GM23338 (cell line): ENCODE measurements around the gene TBX1. TPM values are rescaled to one million over a fixed set of nuclear protein-coding genes. Genes with fewer than 3 reads are reported as not detected.

Experiments
- ATAC-seq: fragments of 200-7000 bp; cut with Tn5 transposase; 3 replicates; pipeline ENCODE4 v1.9.1; 2020
- DNase-seq: peaks from one replicate; pipeline ENCODE4 v3.0.0-alpha.2; 2015; ENCODE audit warnings: low spot score
- H2AFZ ChIP-seq: fragments of 200-600 bp; sonication (generic); 2 replicates; pipeline ENCODE4 v1.8.0; 2016; ENCODE audit warnings: antibody characterized with exemption, mild to moderate bottlenecking, moderate library complexity
- H3F3A ChIP-seq: fragments of 200-600 bp; sonication (generic); replicated peaks from 2 replicates; pipeline ENCODE4 v1.8.0; 2017; ENCODE audit warnings: antibody characterized with exemption, mixed run types, low read depth
- H3K27ac ChIP-seq: fragments of 200-600 bp; sonication (generic); 2 replicates; pipeline ENCODE4 v1.6.1; 2016; ENCODE audit warnings: low read depth
- H3K27me3 ChIP-seq: fragments of 200-600 bp; sonication (generic); 2 replicates; pipeline ENCODE4 v1.8.0; 2016; ENCODE audit warnings: mild to moderate bottlenecking, mixed run types, moderate library complexity; ENCODE audit not compliant: insufficient read depth
- H3K36me3 ChIP-seq: fragments of 200-600 bp; sonication (generic); 2 replicates; pipeline ENCODE4 v1.8.0; 2016; ENCODE audit warnings: mild to moderate bottlenecking; ENCODE audit not compliant: insufficient read depth
- H3K4me1 ChIP-seq: fragments of 200-600 bp; sonication (generic); 2 replicates; pipeline ENCODE4 v1.8.0; 2016; ENCODE audit warnings: mild to moderate bottlenecking, moderate library complexity; ENCODE audit not compliant: insufficient read depth
- H3K4me2 ChIP-seq: fragments of 200-600 bp; sonication (generic); 2 replicates; pipeline ENCODE4 v1.7.1; 2017; ENCODE audit warnings: mixed run types
- H3K4me3 ChIP-seq: fragments of 200-600 bp; sonication (generic); 2 replicates; pipeline ENCODE4 v1.6.1; 2016; ENCODE audit warnings: mixed run types
- H3K79me2 ChIP-seq: fragments of 200-600 bp; sonication (generic); replicated peaks from 2 replicates; pipeline ENCODE4 v1.8.0; 2017; ENCODE audit warnings: mild to moderate bottlenecking; ENCODE audit not compliant: insufficient read depth
- H3K9me2 ChIP-seq: fragments of 200-600 bp; sonication (generic); 2 replicates; pipeline ENCODE4 v1.8.0; 2017; ENCODE audit not compliant: insufficient read depth
- H4K20me1 ChIP-seq: fragments of 200-600 bp; sonication (generic); replicated peaks from 2 replicates; pipeline ENCODE4 v1.8.0; 2017; ENCODE audit warnings: mild to moderate bottlenecking; ENCODE audit not compliant: insufficient read depth
- H3K27ac Mint-ChIP-seq: 2 replicates; pipeline ENCODE4 v1.8.0; 2020; ENCODE audit warnings: inconsistent platforms, mild to moderate bottlenecking, moderate library complexity, mixed read lengths
- H3K27me3 Mint-ChIP-seq: 3 replicates; pipeline ENCODE4 v1.8.0; 2022; ENCODE audit warnings: low read depth, mild to moderate bottlenecking, moderate library complexity, mixed read lengths, inconsistent platforms; ENCODE audit not compliant: insufficient read depth, poor library complexity
- H3K36me3 Mint-ChIP-seq: 3 replicates; pipeline ENCODE4 v1.8.0; 2021; ENCODE audit warnings: low read depth, mild to moderate bottlenecking, inconsistent platforms, moderate library complexity, mixed read lengths
- H3K4me1 Mint-ChIP-seq: 3 replicates; pipeline ENCODE4 v1.8.0; 2020; ENCODE audit warnings: mild to moderate bottlenecking, inconsistent platforms, mixed read lengths
- H3K4me3 Mint-ChIP-seq: 3 replicates; pipeline ENCODE4 v1.8.0; 2021; ENCODE audit warnings: moderate library complexity, mild to moderate bottlenecking, inconsistent platforms, mixed read lengths
- H3K9me3 Mint-ChIP-seq: 3 replicates; pipeline ENCODE4 v1.8.0; 2020; ENCODE audit warnings: moderate library complexity, mild to moderate bottlenecking, inconsistent platforms, mixed read lengths
- CREB1 ChIP-seq: fragments of 250-450 bp; sonication (Bioruptor Pico); IDR thresholded peaks from 2 replicates; pipeline ENCODE4 v1.5.0; 2020; ENCODE audit warnings: low read depth, mild to moderate bottlenecking, moderate library complexity
- EZH2 ChIP-seq: fragments of 200-600 bp; sonication (generic); IDR thresholded peaks from one replicate; pipeline ENCODE4 v1.8.0; 2017; ENCODE audit warnings: antibody characterized with exemption, mild to moderate bottlenecking, low read depth; ENCODE audit not compliant: unreplicated experiment
- EZH2phosphoT487 ChIP-seq: fragments of 200-600 bp; sonication (generic); IDR thresholded peaks from one replicate; pipeline ENCODE4 v1.8.1; 2018; ENCODE audit warnings: antibody characterized with exemption; ENCODE audit not compliant: unreplicated experiment
- JUNB ChIP-seq: IDR thresholded peaks from one replicate; pipeline ENCODE4 v1.6.1; 2016; ENCODE audit warnings: antibody characterized with exemption; ENCODE audit not compliant: unreplicated experiment
- NANOG ChIP-seq: IDR thresholded peaks from 2 replicates; pipeline ENCODE4 v1.6.1; 2016; ENCODE audit warnings: antibody characterized with exemption, borderline replicate concordance
- POLR2AphosphoS5 ChIP-seq: IDR thresholded peaks from 2 replicates; pipeline ENCODE4 v1.6.1; 2016; ENCODE audit warnings: antibody characterized with exemption, low read depth
- ZNF114 ChIP-seq: fragments of 250-450 bp; sonication (Bioruptor Pico); IDR thresholded peaks from 2 replicates; pipeline ENCODE4 v1.5.0; 2020; ENCODE audit warnings: mild to moderate bottlenecking, moderate library complexity
- ZNF331 ChIP-seq: fragments of 250-450 bp; sonication (Bioruptor Pico); IDR thresholded peaks from 2 replicates; pipeline ENCODE4 v1.5.0; 2020; ENCODE audit warnings: low read depth, mild to moderate bottlenecking, moderate library complexity
- polyA plus RNA-seq: library from polyadenylated mRNA; unstranded; fragments of >200 nt; fragmentation: Nextera tagmentation; extraction: Ambion mirVana; gene quantifications from 2 replicates; pipeline ENCODE4 v1.2.1, GENCODE V29; 2016
- total RNA-seq: library from RNA; depleted of rRNA; stranded (reverse); fragments of >200 nt; shearing (Covaris generic); gene quantifications from 2 replicates; pipeline ENCODE4 v1.2.3, GENCODE V29; 2014
- TF ChIP-seq, protein P1 (sequence below): IDR thresholded peaks from 2 replicates; pipeline ENCODE4 v1.6.1; 2016; ENCODE audit warnings: antibody characterized with exemption
- TF ChIP-seq, protein P2 (sequence below): IDR thresholded peaks from one replicate; pipeline ENCODE4 v1.6.1; 2018; ENCODE audit warnings: antibody characterized with exemption; ENCODE audit not compliant: unreplicated experiment
- TF ChIP-seq, protein P3 (sequence below), 2 experiments: fragments of 200-600 bp in 1 of 2; sonication (generic) in 1 of 2; conservative IDR thresholded peaks; 2 replicates each; pipeline versions ENCODE4 v1.5.1 to v1.6.1; 2016 to 2017; ENCODE audit warnings: antibody characterized with exemption in 2 of 2, low read depth in 2 of 2, mild to moderate bottlenecking in 2 of 2, moderate library complexity in 1 of 2

TBX1 gene
- total and polyA plus RNA-seq, 2 experiments from 2014 or later = 0.19 to 0.66 TPM

DNA sequence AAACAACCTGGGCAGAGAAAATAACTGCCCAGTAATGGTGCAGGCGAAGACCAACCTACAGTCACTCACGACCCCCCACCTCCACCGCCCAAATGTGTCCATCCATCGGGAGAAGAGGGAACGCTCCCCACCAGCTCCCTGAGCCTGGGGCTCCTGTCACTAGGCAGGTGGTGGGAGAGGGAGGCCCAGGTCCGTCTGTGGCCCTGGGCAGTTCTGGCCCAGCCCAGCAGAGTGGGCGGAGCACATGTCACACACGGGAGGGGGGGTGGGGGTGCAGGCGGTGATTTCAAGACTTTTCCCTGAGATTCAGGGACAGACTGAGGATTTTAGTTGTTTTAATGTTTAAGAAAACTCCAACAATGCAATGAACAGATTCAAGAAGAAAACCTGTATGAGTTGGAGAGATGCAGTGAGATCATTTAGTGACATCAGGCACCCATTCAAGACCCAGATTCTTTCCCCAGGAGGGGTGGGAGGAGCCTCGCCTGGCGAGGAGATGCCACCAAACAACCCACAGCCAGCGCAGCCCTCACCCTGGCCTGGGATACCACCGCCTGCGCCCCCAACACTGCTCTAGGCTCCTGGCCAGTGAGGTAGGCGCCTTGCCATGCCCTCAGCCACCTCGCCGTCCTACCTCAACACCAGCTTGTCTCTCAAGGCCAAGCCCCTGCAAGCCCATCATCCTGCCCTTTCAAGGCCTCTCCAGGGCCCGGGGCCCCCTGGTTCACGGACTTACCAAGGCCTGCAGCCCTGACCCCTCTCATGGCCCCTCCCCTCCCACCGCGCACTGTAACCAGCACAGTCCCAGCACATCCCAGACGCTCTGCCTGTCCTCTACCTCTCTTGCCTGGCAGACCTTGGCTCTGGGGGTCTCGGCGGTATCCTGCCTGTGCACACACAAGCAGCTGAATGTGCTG, 36.8 kb downstream of the TBX1 start:
- DNase-seq (peak; percentile 32), ATAC-seq (peak; percentile 40)
- Histone ChIP-seq H2AFZ (no peak overlapping the region), H3K79me2 (no peaks in the 10 kb centered on the region), H3K27me3 (no peaks in the 10 kb centered on the region), H3K4me1 (no peaks in the 10 kb centered on the region), H3K4me3 (no peak overlapping the region), H3K36me3 (no peaks in the 10 kb centered on the region), H4K20me1 (no peaks in the 10 kb centered on the region; the same call in 1 of the 2 replicates), H3F3A (no peaks in the 10 kb centered on the region), H3K9me2 (no peaks in the 10 kb centered on the region), H3K4me2 (no peak overlapping the region), H3K27ac (no peak overlapping the region)
- TF ChIP-seq, protein P1, sequence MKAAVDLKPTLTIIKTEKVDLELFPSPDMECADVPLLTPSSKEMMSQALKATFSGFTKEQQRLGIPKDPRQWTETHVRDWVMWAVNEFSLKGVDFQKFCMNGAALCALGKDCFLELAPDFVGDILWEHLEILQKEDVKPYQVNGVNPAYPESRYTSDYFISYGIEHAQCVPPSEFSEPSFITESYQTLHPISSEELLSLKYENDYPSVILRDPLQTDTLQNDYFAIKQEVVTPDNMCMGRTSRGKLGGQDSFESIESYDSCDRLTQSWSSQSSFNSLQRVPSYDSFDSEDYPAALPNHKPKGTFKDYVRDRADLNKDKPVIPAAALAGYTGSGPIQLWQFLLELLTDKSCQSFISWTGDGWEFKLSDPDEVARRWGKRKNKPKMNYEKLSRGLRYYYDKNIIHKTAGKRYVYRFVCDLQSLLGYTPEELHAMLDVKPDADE = no peak
- no peak overlapping the region for H3K27ac Mint-ChIP-seq
- H3K27me3 Mint-ChIP-seq = peaks cover 8% of the 10 kb centered on the region
- peaks cover 8% of the 10 kb centered on the region for H3K4me1 Mint-ChIP-seq
- no peaks in the 10 kb centered on the region; the same call in 2 of the 3 replicates for H3K9me3 Mint-ChIP-seq
- H3K4me3 Mint-ChIP-seq = no peak overlapping the region
- peaks cover 3% of the 10 kb centered on the region; the same call in 2 of the 3 replicates for H3K36me3 Mint-ChIP-seq

DNA sequence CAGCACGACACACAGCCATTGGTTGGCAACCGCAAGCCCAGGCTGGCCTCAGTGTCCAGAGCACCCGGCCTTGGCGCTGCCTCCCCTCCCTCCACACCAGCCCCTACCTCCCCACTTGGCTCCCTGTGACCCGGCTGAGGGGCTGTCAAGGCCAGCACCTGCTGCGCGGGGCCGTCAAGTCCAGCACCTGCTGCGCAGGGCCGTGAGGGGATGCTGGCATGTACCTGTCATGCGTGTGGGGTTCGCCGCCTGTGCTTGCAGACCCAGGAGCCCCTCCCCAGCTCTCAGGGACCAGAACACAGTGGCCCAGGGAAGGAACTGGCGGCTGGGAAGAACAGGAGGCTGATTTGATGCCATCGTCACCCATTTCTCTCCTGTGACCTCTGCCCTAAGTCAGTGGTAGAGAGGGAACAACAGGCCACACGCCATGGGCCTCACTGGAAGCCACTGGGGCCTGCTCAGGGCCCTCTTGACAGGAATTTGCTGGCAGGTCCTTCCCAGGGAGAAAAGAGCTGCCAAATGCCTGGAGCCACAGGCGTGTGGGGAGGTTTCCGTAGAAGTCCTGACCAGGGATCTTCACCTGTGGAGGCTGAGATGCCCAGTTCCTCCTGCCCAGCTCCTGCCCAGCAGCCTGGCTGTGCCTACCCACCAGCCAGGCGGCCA, 37.6 kb downstream of the TBX1 start:
- peaks cover 3% of the 10 kb centered on the region; the same call in 2 of the 3 replicates for H3K36me3 Mint-ChIP-seq
- no peaks in the 10 kb centered on the region for H3K36me3 ChIP-seq
- H3K27ac ChIP-seq = no peak overlapping the region
- no peaks in the 10 kb centered on the region for H3K9me2 ChIP-seq
- ATAC-seq (no peak), DNase-seq (no peak)
- no peaks in the 10 kb centered on the region for H3K79me2 ChIP-seq
- H3F3A ChIP-seq = no peaks in the 10 kb centered on the region
- no peaks in the 10 kb centered on the region; the same call in 2 of the 3 replicates for H3K9me3 Mint-ChIP-seq
- peaks cover 13% of the 10 kb centered on the region for H3K27me3 Mint-ChIP-seq
- no peak overlapping the region for H3K4me3 ChIP-seq
- no peak overlapping the region for H2AFZ ChIP-seq
- H3K4me1 ChIP-seq = no peaks in the 10 kb centered on the region
- H3K4me1 Mint-ChIP-seq = peaks cover 8% of the 10 kb centered on the region
- H3K4me2 ChIP-seq = no peak overlapping the region
- H3K27me3 ChIP-seq = no peaks in the 10 kb centered on the region
- no peak overlapping the region for H3K27ac Mint-ChIP-seq
- H4K20me1 ChIP-seq = no peaks in the 10 kb centered on the region; the same call in 1 of the 2 replicates
- H3K4me3 Mint-ChIP-seq = no peak overlapping the region
- TF ChIP-seq POLR2AphosphoS5 (no peak), JUNB (no peak), EZH2 (no peak), CREB1 (no peak), ZNF331 (CRISPR knock-in tag) (no peak), EZH2phosphoT487 (no peak), NANOG (no peak), ZNF114 (CRISPR knock-in tag) (no peak)
- TF ChIP-seq, protein P1 = no peak
- TF ChIP-seq, protein P2, sequence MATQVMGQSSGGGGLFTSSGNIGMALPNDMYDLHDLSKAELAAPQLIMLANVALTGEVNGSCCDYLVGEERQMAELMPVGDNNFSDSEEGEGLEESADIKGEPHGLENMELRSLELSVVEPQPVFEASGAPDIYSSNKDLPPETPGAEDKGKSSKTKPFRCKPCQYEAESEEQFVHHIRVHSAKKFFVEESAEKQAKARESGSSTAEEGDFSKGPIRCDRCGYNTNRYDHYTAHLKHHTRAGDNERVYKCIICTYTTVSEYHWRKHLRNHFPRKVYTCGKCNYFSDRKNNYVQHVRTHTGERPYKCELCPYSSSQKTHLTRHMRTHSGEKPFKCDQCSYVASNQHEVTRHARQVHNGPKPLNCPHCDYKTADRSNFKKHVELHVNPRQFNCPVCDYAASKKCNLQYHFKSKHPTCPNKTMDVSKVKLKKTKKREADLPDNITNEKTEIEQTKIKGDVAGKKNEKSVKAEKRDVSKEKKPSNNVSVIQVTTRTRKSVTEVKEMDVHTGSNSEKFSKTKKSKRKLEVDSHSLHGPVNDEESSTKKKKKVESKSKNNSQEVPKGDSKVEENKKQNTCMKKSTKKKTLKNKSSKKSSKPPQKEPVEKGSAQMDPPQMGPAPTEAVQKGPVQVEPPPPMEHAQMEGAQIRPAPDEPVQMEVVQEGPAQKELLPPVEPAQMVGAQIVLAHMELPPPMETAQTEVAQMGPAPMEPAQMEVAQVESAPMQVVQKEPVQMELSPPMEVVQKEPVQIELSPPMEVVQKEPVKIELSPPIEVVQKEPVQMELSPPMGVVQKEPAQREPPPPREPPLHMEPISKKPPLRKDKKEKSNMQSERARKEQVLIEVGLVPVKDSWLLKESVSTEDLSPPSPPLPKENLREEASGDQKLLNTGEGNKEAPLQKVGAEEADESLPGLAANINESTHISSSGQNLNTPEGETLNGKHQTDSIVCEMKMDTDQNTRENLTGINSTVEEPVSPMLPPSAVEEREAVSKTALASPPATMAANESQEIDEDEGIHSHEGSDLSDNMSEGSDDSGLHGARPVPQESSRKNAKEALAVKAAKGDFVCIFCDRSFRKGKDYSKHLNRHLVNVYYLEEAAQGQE = no peak
- TF ChIP-seq, protein P3, sequence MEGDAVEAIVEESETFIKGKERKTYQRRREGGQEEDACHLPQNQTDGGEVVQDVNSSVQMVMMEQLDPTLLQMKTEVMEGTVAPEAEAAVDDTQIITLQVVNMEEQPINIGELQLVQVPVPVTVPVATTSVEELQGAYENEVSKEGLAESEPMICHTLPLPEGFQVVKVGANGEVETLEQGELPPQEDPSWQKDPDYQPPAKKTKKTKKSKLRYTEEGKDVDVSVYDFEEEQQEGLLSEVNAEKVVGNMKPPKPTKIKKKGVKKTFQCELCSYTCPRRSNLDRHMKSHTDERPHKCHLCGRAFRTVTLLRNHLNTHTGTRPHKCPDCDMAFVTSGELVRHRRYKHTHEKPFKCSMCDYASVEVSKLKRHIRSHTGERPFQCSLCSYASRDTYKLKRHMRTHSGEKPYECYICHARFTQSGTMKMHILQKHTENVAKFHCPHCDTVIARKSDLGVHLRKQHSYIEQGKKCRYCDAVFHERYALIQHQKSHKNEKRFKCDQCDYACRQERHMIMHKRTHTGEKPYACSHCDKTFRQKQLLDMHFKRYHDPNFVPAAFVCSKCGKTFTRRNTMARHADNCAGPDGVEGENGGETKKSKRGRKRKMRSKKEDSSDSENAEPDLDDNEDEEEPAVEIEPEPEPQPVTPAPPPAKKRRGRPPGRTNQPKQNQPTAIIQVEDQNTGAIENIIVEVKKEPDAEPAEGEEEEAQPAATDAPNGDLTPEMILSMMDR (conservative IDR thresholded peaks at IDR 0.05; ENCODE audit: low read depth in 2 of 2) = no peak
